Measurements from ENCODE around the gene NUCB1.

Gene NUCB1

GRCh38 chr19:48935864-48936263, 35.8 kb downstream of the NUCB1 start:
- DNase-seq: no peak

- no peak for DNase-seq
Observed at GRCh38 chr19:48938256-48938655, 38.1 kb downstream of the NUCB1 start.

GRCh38 chr19:48940902-48941301, 40.8 kb downstream of the NUCB1 start:
- no peak for DNase-seq

- DNase-seq: no peak
Observed at GRCh38 chr19:48943081-48943480, 43.0 kb downstream of the NUCB1 start.

- no peak for DNase-seq
Observed at GRCh38 chr19:48945415-48945814, 45.3 kb downstream of the NUCB1 start.

GRCh38 chr19:48945817-48946216, 45.7 kb downstream of the NUCB1 start:
- no peak for DNase-seq

- no peak for DNase-seq
Observed at GRCh38 chr19:48946463-48947257, 46.5 kb downstream of the NUCB1 start.

- no peak for DNase-seq
Observed at GRCh38 chr19:48947258-48947542, 47.1 kb downstream of the NUCB1 start.

GRCh38 chr19:48950159-48950558, 50.0 kb downstream of the NUCB1 start:
- DNase-seq: no peak

GRCh38 chr19:48950830-48951519, 50.9 kb downstream of the NUCB1 start:
- no peak for DNase-seq

GRCh38 chr19:48953141-48953540, 53.0 kb downstream of the NUCB1 start:
- DNase-seq: no peak

- DNase-seq: no peak
Observed at GRCh38 chr19:48953990-48954594, 54.0 kb downstream of the NUCB1 start.

- DNase-seq: peak; percentile 53 to 83 (median 64)
Observed at GRCh38 chr19:48954595-48955307, 54.6 kb downstream of the NUCB1 start, which contains the start of gene BAX. BAX (plus strand) TSS chr19:48954875; CDS start chr19:48954929, 54 bp downstream.

- no peak for DNase-seq
Observed at GRCh38 chr19:48955308-48955958, 55.3 kb downstream of the NUCB1 start.

GRCh38 chr19:48958006-48958405, 57.9 kb downstream of the NUCB1 start:
- no peak for DNase-seq

- DNase-seq: no peak
Observed at GRCh38 chr19:48959341-48960239, 59.5 kb downstream of the NUCB1 start.

- no peak for DNase-seq
Observed at GRCh38 chr19:48961051-48961649, 61.0 kb downstream of the NUCB1 start.

GRCh38 chr19:48961673-48962028, 61.5 kb downstream of the NUCB1 start:
- DNase-seq: no peak

GRCh38 chr19:48962029-48962848, 62.1 kb downstream of the NUCB1 start:
- DNase-seq: peak in 3 of 6 experiments; percentile 17 to 34 (median 19)

- no peak for DNase-seq
Observed at GRCh38 chr19:48962849-48963165, 62.7 kb downstream of the NUCB1 start.
